ENCODE measurements around the gene U2AF1. TPM values are rescaled to one million over a fixed set of nuclear protein-coding genes. Genes with fewer than 3 reads are reported as not detected.
"Not testable (repeated sequence)": the region's sequence is repeated elsewhere in the genome, so short reads cannot be mapped to it uniquely, and the experiment has no call there.

Gene U2AF1, protein sequence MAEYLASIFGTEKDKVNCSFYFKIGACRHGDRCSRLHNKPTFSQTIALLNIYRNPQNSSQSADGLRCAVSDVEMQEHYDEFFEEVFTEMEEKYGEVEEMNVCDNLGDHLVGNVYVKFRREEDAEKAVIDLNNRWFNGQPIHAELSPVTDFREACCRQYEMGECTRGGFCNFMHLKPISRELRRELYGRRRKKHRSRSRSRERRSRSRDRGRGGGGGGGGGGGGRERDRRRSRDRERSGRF
- polyA plus RNA-seq (2011; rRNA removed) (59.1 and 103 TPM in 2 replicates), polyA plus RNA-seq (2017; fragmentation: RNase III; extraction: RNeasy Plus Mini Kit Qiagen cat#74134 plus additional on column Dnase treatment) (87.5 to 99.8 TPM (median 98.7 TPM) in 3 replicates), polyA minus RNA-seq (2011; rRNA and poly(A)+ RNA removed) (25.2 and 31.2 TPM in 2 replicates)
- polyA plus RNA-seq (2012; cell fraction: cytosol; rRNA removed) = 182 and 204 TPM in 2 replicates
- 91.5 and 105 TPM in 2 replicates for polyA plus RNA-seq (2012; cell fraction: nucleus; rRNA removed)

DNA sequence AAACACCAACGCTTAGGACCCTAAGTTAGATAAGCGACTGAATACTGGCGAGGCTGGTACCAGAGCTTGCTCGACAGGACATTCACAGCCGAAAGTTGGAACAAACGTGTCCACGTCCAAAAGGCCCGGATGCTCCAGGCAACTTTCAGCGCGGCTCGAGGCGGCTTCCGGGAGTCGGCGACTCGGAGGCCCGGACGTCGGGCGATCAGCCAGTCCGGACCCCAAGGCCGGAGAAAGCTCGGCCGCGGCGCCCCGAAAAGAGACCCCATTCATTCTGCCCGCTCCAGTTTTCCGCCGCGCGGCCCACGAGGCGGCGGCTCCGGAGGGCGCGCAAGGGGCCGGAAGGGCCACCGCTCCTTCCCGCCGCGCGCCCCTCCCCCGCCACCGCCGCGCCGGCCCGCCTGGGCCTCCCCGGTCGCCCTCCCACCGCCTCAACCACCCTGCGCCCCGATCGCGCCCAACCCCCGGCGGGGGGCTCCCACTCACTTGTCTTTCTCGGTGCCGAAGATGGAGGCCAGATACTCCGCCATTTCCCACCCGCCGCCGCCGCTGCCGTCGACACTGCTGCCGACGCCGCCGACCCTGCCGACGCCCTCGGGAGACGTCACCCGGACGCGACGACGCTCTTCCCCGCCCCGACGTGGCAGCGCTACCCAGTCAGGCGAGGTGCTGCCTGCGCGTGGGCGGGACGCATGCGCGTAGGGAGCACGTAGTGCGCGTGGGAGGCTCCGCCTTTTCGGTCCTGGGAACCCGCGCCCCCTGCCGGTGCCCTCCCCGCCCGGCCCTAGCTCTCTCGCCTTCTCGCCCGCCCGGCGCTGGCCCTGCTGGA lies at the start of gene U2AF1:
Gene U2AF1 (minus strand): TSS at position 606 of the 829 bp plus-strand sequence. CDS start 76 bp downstream, at position 530.
- H3K27ac ChIP-seq; H3K9me3 ChIP-seq; H3K4me2 ChIP-seq; CTCF ChIA-PET; FAIRE-seq; DNase-seq (ENCODE audit: low read depth in 1 of 2, low spot score in 1 of 2); POLR2A ChIA-PET; H3K4me1 ChIP-seq; H3K4me3 ChIP-seq: not testable (repeated sequence)
- ATAC-seq = peak; percentile 94 to 99
- WGBS (ENCODE audit: missing lambda C conversion rate) = no CpG with 5 or more reads among the region's 107 CpGs

DNA sequence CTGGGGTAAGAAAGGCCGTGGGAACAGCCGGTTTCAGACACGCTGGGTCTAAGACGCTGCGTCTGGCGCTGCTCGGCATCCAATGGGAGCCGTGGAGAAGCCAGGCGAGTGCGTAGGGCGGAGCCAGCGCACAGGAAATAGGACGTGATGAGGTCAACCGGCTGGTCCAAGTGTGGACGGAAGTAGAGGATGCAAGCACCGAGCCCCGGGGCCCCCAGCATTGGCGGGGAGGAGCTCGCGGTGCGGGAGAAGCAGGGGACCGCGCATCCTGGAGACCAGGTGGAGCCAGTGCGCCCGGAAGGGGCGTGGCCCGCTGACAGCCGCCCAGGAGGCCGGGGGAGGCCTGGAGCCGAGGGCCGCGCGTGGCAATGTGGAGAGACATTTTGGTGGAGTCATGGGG lies 46.2 kb upstream of the U2AF1 start:
- FAIRE-seq; H3K4me1 ChIP-seq; H3K27ac ChIP-seq; ATAC-seq; H3K9me3 ChIP-seq; CTCF ChIA-PET; H3K4me2 ChIP-seq; DNase-seq (ENCODE audit: low read depth in 1 of 2, low spot score in 1 of 2); POLR2A ChIA-PET; H3K4me3 ChIP-seq: not testable (repeated sequence)
- WGBS (ENCODE audit: missing lambda C conversion rate) = no CpG with 5 or more reads among the region's 33 CpGs

DNA sequence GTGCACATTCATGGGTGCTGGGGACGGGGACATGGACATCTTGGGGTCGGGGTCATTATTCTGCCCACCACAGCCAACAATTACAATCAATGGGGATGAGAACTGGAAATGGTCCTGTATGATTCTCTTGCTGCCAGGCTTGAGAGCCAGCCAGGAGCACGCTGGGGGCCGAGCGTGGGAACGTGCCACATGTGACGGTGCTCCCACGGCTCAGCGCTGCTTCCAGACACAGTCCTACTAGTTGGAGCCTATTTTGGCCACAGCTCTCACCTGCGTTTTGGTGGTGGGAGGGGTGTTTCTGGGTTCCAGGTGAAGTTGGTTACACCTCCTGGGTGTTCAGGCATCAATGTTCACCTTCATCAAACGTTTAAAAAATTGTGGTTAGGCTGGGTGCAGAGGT lies 42.0 kb upstream of the U2AF1 start:
- DNase-seq (ENCODE audit: low read depth in 1 of 2, low spot score in 1 of 2); H3K27ac ChIP-seq; H3K4me2 ChIP-seq; ATAC-seq; FAIRE-seq; CTCF ChIA-PET; H3K9me3 ChIP-seq; H3K4me3 ChIP-seq; H3K4me1 ChIP-seq; POLR2A ChIA-PET: not testable (repeated sequence)
- whole genome bisulfite sequencing (ENCODE audit: missing lambda C conversion rate) = no CpG with 5 or more reads among the region's 11 CpGs

DNA sequence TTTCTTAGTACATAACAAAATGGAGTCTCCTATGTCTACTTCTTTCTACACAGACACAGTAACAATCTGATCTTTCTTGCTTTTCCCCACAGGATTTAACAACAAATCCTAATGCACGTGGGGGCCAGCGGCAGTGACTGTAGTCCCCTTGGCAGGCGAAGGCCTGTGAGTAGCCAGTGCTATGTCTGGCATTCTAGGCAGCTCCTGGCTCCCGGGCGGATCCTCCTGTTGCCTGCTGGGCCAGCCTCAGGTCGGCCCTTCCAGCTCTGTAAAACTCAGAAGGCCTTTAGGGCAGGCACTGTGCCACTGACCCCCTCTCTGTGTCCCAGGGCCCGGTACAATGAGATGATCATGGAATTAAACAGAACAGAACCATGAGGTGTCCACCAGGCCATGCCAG lies 40.6 kb upstream of the U2AF1 start:
- H3K4me1 ChIP-seq; CTCF ChIA-PET; FAIRE-seq; H3K9me3 ChIP-seq; DNase-seq (ENCODE audit: low read depth in 1 of 2, low spot score in 1 of 2); H3K4me3 ChIP-seq; ATAC-seq; H3K4me2 ChIP-seq; H3K27ac ChIP-seq; POLR2A ChIA-PET: not testable (repeated sequence)
- WGBS (ENCODE audit: missing lambda C conversion rate) = no CpG with 5 or more reads among the region's 7 CpGs

DNA sequence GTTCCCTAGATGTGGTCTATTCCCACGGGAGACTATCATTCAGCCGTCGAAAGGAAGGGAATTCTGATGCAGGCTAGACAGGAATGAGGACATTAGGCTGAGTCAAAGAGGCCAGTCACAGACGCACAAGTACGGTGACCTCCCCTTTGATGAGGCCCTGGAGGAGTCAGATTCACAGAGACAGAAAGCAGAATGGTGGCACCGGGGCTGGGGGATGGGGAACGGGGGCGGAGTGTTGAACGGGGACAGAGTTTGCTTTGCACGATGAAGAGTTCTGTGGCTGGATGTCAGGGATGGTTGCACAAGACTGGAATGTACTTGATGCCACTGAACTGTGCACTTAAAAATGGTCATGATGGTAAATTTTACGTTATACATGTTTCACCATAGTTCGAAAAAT lies 39.3 kb upstream of the U2AF1 start:
- CTCF ChIA-PET; H3K4me3 ChIP-seq; H3K4me2 ChIP-seq; H3K27ac ChIP-seq; FAIRE-seq; ATAC-seq; DNase-seq (ENCODE audit: low read depth in 1 of 2, low spot score in 1 of 2); POLR2A ChIA-PET; H3K4me1 ChIP-seq; H3K9me3 ChIP-seq: not testable (repeated sequence)
- WGBS (ENCODE audit: missing lambda C conversion rate) = no CpG with 5 or more reads among the region's 12 CpGs

DNA sequence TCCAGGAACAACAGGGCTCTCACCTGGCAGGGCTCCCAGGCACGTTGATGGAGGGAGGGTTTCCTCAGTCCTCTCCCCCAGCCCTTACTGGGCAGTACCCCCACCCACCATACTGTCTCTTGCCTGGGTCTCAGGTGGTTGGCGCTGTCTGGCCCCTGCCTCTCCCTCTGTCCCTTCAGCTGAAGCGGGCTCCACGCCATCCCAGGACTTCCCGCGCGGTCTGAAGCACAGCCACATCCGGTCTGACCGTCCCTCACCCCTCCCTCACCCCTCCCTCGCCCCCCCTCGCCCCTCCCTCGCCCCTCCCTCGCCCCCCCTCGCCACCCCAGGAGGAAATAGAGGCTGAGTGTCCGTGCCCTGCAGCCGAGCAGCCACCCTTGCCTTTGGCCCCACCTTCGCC lies 34.0 kb upstream of the U2AF1 start:
- ATAC-seq; H3K27ac ChIP-seq; H3K4me1 ChIP-seq; CTCF ChIA-PET; FAIRE-seq; H3K4me2 ChIP-seq; POLR2A ChIA-PET; H3K4me3 ChIP-seq; H3K9me3 ChIP-seq; DNase-seq (ENCODE audit: low read depth in 1 of 2, low spot score in 1 of 2): not testable (repeated sequence)
- WGBS (ENCODE audit: missing lambda C conversion rate) = no CpG with 5 or more reads among the region's 17 CpGs

DNA sequence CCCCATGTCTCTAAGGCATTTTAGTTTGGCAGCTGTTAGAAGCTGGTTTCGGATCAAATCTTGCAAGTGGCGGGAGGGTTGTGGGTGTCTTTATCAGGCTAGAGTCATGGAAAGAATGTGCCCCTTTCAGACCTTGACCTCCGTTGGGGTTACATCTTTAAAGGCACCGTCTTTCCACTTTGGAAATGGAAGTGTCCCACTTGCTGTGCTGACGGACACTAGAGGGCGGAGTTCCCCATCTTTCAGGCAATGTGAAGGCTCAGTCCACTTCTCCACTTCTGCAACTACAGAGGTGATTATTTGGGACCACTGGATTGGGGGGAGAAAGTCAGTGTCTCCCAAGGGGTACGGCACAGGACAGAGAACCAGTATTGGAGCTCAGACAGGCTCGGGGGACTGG lies 31.6 kb upstream of the U2AF1 start:
- POLR2A ChIA-PET; CTCF ChIA-PET; H3K4me1 ChIP-seq; H3K9me3 ChIP-seq; H3K4me3 ChIP-seq; H3K27ac ChIP-seq; H3K4me2 ChIP-seq; DNase-seq (ENCODE audit: low read depth in 1 of 2, low spot score in 1 of 2); FAIRE-seq: not testable (repeated sequence)
- ATAC-seq = peak; percentile 88 to 89
- 0% methylated on average over 1 of the region's 8 CpGs for WGBS (ENCODE audit: missing lambda C conversion rate)

DNA sequence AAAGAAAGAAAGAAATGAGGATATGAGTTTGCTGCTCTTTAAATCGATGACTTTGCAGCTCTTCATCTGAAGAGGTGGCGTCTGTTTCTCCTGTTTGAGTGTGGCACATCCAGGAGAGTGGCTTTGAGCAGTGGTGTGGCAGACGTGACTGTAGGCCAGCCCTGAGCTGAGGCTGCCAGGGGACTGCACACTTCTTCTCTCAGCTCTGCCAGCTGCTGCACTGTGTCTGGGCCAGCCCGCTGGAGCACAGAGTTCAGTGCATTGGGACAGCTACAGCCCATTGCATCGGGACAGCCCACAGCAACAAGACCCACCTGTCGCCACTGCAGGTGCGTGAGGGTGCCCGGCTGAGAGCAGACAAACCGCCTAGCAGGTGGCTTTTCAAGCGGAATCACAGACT lies 27.1 kb upstream of the U2AF1 start:
- DNase-seq (ENCODE audit: low read depth in 1 of 2, low spot score in 1 of 2); H3K4me3 ChIP-seq; ATAC-seq; H3K4me2 ChIP-seq; CTCF ChIA-PET; H3K9me3 ChIP-seq; POLR2A ChIA-PET; H3K4me1 ChIP-seq; FAIRE-seq; H3K27ac ChIP-seq: not testable (repeated sequence)
- WGBS (ENCODE audit: missing lambda C conversion rate) = no CpG with 5 or more reads among the region's 10 CpGs

DNA sequence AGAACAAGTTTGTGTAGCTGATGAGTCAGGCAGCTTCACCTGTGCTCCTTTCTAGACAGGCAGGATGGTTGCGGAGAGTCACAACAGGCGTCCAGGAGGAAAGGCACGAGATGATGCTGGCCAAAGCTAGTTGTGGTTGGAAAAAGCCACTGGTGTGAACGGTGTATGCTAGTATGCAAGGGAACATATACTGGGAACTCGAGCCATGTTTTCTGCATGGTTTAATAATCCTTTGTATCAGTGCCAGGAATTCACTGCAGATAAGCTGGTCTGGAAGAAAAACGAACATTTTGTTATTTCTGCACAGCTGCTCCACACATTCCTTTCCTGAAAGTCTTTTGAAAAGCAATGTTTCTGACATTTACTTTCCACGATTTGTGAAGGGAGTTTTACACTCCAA lies 22.7 kb upstream of the U2AF1 start:
- DNase-seq (ENCODE audit: low read depth in 1 of 2, low spot score in 1 of 2); H3K4me2 ChIP-seq; POLR2A ChIA-PET; ATAC-seq; H3K9me3 ChIP-seq; H3K4me1 ChIP-seq; H3K27ac ChIP-seq; H3K4me3 ChIP-seq; CTCF ChIA-PET; FAIRE-seq: not testable (repeated sequence)
- WGBS (ENCODE audit: missing lambda C conversion rate) = no CpG with 5 or more reads among the region's 7 CpGs

DNA sequence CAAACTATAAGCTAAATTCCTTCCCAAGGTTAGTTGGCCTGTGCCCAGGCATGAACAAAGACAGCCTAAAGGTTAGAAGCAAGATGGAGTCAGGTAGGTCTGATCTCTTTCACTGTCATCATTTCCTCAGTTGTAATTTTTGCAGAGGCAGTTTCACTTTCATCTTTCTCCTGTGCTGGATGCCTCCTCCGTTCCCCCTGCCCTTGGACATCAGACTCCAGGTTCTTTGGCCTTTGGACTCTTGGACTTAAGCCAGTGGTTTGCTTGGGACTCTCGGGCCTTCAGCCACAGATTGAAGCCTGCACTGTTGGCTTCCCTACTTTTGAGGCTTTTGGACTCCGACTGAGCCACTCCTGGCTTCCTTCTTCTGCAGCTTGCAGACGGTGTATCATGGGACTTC lies 8.6 kb upstream of the U2AF1 start:
- ATAC-seq; DNase-seq (ENCODE audit: low read depth in 1 of 2, low spot score in 1 of 2); H3K4me2 ChIP-seq; H3K27ac ChIP-seq; POLR2A ChIA-PET; H3K4me1 ChIP-seq; H3K9me3 ChIP-seq; H3K4me3 ChIP-seq; FAIRE-seq; CTCF ChIA-PET: not testable (repeated sequence)
- WGBS (ENCODE audit: missing lambda C conversion rate) = no CpG with 5 or more reads among the region's 4 CpGs

DNA sequence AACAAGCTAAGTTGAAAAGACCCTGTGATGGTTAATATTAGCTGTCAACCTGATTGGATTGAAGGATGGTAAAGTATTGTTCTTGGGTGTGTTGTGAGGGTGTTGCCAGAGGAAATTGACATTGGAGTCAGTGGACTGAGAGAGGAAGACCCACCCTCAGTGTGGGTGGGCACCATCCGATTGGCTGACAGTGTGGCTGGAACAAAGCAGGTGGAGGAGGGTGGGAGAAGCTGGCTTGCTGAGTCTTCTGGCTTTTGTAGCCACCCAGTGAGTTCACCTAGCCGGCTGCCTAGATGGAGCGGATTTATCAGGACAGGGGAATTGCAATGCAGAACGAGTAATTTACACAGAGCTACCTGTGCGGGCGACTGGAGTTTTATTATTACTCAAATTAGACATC lies 7.1 kb upstream of the U2AF1 start:
- no CpG with 5 or more reads among the region's 6 CpGs for WGBS (ENCODE audit: missing lambda C conversion rate)
- H3K4me3 ChIP-seq; H3K4me1 ChIP-seq; DNase-seq (ENCODE audit: low read depth in 1 of 2, low spot score in 1 of 2); H3K9me3 ChIP-seq; ATAC-seq; POLR2A ChIA-PET; H3K4me2 ChIP-seq; FAIRE-seq; H3K27ac ChIP-seq; CTCF ChIA-PET: not testable (repeated sequence)

Data from A549 (cell line).